ENCODE data around the gene ACP5. TPM values are rescaled to one million over a fixed set of nuclear protein-coding genes. Genes with fewer than 3 reads are reported as not detected.
A peak's percentile ranks its signal among the peaks of the same experiment; 100 is the strongest.
"Not testable (repeated sequence)": the region's sequence is repeated elsewhere in the genome, so short reads cannot be mapped to it uniquely, and the experiment has no call there.

ACP5 gene
- polyA plus RNA-seq, 1 donor = 10.0 TPM

DNA sequence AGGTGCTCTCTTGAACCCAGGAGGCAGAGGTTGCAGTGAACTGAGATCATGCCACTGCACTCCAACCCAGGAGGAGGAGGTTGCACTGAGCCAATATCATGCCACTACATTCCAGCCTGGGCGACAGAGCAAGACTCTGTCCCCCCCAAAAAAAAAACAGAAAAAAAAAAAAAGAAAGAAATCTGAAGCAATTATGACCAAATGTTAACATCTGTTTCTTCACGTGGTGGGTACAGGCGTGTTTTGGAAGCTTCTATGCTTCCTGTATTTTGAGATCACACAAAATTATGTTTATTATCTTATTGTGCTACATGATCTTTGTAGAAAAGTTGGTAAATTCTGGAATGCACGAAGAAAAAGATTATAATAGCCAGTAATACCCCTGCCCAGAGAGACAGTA is 2.7 kb upstream of the ACP5 start:
- DNase-seq = no peak

DNA sequence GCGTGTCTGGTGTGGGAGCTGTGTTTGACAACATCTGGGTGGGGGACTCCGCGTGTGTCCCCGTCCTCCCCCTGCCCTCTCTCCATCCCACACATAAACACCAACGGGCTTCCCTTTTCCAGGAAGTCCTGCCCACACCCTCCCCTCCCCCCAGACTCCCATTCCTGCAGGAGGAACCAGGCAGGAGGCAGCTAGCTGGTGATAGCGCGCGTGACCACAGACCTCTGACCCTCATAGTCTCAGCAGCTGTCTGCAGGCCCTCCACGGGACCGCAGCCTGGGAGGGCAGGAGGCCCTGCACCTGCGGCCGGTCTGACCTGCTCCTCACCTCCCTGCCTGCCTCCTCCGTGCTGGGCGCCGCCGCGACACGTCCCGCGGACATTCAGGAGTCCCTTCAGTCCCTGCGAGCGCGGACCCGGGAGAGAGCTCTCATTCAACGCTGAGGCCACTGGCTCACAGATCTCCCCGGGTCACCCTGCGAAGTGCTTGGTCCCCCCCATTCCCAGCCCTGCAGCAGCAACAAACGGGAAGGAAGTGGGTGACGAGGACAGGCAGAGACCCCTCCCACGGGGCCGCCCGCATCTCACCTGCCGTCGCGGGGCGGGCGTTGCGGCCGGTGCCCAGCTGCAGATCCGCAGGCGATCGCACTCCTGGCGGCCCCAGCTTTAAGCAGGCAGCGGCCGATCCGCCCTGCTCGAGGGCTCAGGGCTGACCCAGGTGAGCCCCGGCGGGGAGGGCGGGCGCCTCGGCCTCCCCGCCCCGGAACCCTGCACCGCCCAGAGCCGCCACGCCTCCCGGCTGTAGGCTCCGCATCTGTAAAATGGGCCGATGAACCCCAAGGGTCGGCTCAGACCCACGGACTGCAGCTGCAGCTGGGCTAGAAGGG is 1.1 kb upstream of the ACP5 start:
- peak; percentile 26 for DNase-seq

DNA sequence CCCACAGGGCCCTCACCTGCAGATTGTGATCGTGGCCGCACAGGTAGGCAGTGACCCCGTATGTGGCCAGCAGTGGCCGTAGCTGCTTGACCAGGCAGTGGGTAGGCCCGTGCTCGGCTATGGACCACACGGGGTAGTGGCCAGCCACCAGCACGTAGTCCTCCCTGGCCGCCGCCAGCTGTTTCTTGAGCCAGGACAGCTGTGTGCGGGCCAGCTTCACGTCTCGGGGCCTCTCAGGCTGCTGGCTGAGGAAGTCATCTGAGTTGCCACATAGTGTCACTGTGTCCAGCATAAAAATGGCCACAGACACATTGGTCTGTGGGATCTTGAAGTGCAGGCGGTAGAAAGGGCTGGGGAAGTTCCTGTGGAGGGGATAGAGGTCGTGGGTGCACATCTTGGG is 1.2 kb downstream of the ACP5 start:
- no peak for DNase-seq

DNA sequence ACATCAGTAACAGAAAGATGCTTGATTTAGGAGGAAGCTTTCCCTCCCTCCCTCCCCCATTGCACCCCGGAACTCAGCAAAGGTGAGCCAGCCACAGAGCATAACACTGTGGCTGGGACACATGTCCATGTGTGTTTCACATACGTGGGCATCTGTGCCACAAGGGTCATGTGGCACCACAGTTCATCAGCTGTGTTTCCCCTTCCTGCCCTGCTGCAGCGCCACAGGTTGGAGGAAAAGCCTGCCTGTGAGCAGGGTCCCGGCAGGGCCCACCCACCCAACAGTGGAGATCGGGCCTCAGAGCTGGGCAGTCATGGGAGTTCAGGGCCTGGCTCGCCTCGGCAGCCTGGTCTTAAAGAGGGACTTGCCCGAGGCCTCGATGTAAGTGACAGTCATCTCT is 2.8 kb downstream of the ACP5 start:
- DNase-seq = no peak

DNA sequence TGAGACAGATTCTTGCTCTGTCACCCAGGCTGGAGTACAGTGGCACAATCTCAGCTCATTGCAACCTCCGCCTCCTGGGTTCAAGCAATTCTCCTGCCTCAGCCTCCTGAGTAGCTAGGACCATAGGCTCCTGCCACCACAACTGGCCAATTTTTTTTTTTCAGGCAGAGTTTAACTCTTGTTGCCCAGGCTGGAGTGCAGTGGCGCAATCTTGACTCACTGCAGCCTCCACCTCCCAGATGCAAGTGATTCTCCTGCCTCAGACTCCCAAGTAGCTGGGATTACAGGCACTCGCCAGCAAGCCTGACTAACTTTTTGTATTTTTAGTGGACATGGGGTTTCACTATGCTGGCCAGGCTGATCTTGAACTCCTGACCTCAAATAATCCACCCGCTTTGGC is 3.7 kb downstream of the ACP5 start:
- not testable (repeated sequence) for DNase-seq

- DNase-seq = not testable (repeated sequence)
Measured at GRCh38 chr19:11573354-11573753, 4.1 kb downstream of the ACP5 start.

- no peak for DNase-seq
Measured at GRCh38 chr19:11570039-11570462, 7.4 kb downstream of the ACP5 start.

DNA sequence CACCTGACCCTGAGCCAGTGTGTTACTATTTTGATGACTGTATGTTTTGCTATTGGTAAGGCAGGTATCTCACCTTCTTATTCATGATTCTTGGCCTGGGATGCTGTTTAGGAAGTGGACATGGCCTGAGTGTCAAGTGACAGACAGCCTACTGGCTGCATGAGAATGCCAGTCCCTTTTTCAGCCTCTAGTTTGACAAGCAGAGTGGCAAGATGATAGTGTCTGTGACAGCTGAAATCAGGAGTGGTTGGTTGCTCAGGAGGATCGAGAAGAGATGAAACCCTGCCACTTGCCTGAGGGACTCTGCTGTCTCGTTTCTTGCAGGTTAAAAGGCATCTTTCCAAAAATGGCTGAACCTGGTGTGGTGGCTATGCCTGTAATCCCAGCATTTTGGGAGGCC is 11.3 kb downstream of the ACP5 start:
- no peak for DNase-seq

DNA sequence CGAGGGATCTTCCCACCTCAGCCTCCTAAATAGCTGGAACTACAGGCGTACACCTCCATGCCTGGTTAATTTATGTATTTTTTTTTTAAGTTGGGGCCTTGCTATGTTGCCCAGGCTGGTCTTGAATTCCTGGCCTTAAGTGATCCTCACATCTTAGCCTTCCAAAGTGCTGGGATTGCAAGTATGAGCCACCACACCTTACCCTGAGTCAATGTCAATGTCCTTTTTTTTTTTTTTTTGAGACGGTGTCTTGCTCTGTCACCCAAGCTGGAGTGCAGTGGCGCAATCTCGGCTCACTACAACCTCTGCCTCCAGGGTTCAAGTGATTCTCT is 11.8 kb downstream of the ACP5 start:
- DNase-seq = not testable (repeated sequence)

DNA sequence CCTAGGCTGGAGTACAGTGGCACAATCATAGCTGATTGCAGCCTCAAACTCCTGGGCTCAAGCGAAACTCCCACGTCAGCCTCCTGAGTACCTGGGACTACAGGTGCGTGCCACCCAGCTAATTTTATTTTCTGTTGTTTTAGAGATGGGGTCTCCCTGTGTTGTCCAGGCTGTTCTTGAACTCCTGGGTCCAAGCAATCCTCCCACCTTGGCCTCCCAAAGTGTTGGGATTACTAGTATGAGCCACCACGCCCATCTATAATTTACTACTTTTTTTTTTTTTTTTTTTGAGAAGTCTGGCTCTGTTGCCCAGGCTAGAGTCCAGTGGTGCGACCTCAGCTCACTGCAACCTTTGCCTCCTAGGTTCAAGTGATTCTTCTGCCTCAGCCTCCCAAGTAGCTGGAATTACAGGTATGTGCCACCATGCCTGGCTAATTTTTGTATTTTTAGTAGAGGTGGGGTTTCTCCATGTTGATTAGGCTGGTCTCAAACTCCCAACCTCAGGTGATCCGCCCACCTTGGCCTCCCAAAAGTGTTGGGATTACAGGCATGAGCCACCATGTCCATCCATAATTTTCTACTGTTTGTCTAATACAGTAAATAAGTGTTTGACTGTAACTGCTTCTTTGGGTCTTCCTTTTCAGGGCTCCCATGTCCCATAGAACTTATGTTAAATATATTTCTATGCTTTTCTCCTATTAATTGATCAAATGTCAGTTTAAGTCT is 13.2 kb downstream of the ACP5 start:
- not testable (repeated sequence) for DNase-seq

DNA sequence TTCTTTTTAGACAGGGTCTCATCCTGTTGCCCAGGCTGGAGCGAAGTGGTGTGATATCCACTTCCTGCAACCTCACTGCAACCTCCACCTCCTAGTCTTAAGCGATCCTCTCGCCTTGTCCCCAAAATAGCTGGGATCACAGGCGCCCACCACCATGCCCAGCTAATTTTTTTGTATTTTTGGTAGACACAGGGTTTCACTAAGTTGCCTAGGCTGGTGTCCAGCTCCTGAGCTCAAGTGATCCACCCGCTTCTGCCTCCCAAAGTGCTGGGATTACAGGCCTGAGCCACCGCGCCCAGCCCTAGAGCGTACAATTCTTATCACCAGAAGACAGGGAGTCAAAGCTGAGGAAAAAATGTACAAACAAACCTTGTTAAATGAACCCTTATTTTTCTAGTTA is 13.9 kb downstream of the ACP5 start:
- DNase-seq = no peak

GRCh38 chr19:11560404-11561051 is 16.9 kb downstream of the ACP5 start:
- peak; percentile 78 for DNase-seq

DNA sequence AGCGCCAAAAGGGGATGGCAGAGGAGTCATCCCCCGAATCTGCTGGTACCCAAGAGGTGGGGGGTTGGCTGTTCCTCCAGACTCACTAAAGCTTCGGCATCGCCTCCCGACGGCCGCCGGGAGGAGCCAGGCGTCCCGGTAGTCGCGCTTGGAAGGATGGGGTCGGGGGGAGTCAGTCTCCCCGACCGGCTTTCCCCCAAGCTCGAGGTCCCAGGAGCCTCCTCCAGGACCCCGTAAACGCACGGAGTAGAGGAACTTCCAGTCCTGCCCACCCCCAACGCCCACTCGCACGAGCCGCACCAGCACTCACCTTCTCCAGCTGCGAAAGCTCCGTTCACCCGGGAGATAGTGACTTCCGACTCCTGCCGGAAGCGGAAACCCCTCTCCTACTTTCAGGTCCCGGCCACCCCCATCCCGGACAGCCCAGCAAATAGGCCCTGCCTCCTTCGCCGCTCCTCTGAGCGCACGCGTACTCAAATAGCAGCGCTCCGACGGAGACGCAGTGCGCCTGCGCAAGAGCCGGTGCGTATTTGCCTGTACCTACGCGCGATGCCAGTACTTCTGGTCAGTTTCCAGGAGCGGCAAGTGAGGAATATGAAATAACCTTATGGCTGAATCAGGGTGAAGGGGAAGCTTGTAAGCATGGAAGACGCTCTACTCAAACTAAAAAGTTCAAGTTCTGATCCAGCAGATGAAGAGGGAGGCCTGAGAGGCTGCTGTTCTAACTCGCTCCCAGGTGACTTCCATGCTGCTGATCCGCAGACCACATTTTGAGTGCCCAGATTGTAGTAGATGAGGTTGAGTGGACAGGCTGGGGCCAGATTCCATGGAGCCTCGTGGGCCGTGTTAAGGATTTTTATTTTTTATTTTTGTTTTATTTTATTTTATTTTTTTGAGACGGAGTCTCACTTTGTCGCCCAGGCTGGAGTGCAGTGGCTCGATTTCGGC is 18.3 kb downstream of the ACP5 start, which contains the start of gene ELOF1:
Gene ELOF1, minus strand, starts transcription at position 350 of the 948 bp plus-strand sequence. CDS start 4,883 bp downstream, outside the sequence.
- DNase-seq = peak; percentile 97

DNA sequence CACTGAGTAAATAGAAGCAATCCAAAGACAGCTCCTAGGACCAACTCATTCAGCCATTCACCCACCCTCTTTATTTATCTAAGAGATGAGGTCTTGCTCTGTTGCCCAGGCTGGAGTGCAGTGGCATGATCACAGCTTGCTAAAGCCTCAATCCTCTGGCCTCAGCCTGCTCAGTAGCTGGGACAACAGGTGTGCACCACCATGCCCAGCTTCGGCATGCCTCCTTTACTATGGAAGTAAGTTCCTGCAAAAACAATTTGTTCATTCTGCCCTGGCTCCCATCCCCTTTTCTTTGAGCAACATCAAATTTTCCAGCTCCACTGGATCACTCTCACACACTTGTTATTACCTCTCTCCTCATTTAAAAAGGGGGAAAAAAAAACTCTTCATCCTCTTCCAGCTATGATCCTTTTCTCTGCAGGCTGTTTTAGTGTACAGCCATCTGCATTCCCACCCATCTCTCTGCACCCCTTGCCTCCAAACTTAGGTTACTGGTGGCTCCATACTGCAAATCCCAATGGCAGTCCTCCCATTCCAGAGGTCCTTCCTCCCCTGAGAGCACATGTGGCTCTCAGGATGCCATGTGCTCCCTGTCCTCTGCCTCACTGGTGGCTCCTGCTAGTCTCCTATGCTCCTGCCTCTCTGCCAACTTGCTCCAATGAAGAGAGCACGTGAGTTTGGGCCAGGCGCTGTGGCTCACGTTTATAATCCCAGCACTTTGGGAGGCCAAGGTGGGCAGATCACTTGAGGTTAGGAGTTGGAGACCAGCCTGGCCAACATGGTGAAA is 20.6 kb downstream of the ACP5 start:
- DNase-seq = no peak

GRCh38 chr19:11555246-11555645 is 22.2 kb downstream of the ACP5 start:
- no peak for DNase-seq

- no peak for DNase-seq
Measured at GRCh38 chr19:11554160-11554559, 23.3 kb downstream of the ACP5 start.

- DNase-seq = no peak
Measured at GRCh38 chr19:11552666-11553372, 24.6 kb downstream of the ACP5 start.

DNA sequence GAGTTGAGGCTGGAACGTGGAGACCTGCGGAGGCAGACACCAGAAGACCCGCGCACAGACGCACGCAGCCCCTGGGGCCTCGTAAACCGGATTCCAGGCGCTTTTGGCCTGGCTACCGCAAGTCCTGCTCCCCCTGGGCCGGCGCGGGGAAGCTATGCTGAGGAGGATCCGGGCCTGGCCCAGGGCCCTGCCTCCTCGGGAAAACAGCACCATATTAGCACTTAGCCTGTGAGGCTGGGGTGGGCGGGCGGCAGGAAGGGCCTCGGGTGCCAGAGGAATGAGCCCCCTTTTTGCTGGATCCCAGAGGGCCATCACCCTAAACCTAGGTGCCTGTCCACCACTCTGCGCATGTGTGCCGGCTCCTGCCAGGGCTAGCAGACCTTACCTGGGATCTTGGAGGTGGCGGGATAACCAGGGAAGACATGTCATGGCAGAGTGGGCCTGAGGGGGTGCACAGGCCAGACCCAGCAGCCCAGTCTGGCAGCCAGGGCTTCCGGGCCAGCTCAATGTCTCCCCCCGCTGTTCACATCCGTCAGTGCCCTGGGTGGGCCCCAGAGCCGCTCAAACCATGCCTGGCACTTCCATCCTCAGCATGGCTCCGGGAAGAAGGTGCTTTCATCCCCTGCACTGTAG is 25.7 kb downstream of the ACP5 start:
- no peak for DNase-seq

DNA sequence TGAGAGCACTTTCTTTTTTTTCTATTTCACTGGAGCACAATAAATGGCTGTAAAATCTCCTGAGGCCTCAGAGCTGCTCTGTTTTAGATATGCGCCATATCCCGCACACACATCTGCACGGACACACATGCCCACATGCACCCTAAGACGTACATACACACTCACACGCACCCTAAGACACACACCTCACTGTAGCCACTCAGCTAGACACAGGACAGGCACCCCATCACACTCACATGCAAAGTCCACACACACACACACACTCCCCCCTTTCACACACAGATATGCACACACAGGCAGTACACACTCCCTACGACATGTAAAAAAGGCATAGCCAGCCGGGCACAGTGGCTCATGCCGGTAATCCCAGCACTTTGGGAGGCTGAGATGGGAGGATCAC is 27.2 kb downstream of the ACP5 start:
- no peak for DNase-seq
